ENCODE results near the gene SPAG8.

Gene SPAG8

GRCh38 chr9:35812025-35812602 is at the start of gene SPAG8:
TSS of gene SPAG8 (minus strand) at chr9:35812262. CDS start at chr9:35812147, 115 bp downstream.
- peak; percentile 98 for DNase-seq

GRCh38 chr9:35861161-35861897 is 49.3 kb upstream of the SPAG8 start:
- no peak for DNase-seq

DNA sequence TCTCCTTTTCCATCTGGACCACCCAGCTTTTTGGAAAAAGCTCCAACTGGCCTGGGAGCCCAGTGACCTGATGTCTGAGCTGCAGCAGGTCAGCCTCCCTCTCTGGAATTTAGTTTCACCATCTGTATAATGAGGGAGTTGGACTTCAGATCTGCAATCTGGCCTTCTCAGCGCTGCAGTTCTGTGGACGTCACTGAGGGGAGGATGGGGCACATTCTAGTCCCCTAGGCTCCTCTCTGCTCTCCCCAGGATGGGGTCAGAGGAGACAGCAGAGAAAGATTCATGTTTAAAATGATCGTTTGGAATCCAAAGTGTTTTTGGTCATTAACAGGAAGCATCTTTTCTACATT is 47.9 kb upstream of the SPAG8 start:
- DNase-seq, result no peak

GRCh38 chr9:35859310-35859989 is 47.4 kb upstream of the SPAG8 start:
- peak; percentile 30 for DNase-seq

DNA sequence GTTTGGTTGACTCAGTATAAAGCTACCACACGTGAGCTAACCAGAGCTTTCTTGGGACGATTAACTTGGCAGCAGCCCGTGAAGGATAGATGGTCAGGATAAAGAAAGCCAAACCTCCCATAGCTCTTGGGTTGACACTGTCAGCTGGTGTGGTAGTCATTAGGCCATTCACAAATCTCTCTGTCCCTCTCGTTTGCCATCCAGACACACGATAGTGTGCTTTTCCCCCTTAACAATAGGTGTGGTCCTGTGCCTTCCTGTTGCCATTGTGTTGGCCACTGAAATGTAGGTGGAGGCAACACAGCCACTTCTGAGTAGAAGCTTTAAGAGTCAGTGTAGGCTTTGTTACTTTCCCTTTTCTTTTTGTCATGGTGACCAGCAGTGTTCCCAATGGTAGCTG is 46.4 kb upstream of the SPAG8 start:
- no peak for DNase-seq

DNA sequence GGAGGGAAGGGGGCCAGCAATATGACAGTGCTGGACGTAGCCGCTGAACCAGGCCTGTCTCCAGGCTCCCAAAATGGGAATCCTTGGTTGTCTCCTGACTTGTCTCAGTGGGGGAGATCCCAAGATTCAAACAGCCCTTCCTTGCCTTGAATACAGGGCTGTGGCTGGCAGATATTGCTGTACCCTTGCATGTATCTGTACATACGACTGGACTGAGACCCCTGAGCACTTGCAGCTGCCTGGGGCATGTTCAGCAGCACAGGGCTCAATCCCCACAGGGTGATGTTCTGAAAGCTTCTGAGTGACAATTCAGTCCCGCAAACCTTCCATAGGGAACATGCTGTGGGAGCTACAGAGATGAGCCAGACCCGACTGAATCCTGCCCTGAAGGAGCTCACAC is 44.8 kb upstream of the SPAG8 start:
- DNase-seq, result no peak

GRCh38 chr9:35856206-35856605 is 44.1 kb upstream of the SPAG8 start:
- no peak for DNase-seq

DNA sequence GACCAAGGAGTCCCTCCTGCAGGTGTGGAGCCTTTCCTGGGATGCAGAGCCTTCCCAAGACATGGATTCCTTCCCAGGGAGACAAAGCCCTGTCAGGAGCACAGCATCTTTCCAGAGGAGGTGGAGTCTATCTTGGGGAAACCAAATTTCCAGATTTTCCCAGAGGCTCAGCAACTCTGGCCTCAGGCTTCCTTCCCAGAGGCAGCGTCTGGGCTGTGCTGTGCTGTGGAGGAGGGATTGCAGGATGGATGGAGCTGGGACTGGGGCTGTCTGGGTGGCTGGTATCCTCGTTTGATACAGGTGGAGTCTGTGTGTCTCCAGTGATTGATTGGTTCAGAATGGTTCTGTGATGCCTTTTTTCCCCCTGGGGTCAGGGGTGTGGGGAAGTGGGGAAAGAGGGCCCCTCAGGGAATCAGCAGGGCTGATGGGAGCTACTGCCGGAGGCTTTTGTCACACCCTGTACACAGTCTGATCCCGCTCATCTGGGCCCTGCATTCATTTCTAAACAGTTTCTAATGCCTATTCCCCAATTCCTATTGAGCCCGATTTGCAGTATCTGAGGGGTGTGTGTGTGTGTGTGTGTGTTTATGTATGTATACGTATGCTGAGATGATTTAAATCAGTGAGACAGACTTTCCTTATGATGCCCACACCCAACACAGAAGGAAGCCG is 42.2 kb upstream of the SPAG8 start:
- no peak for DNase-seq

GRCh38 chr9:35852876-35853865 is 41.1 kb upstream of the SPAG8 start:
- DNase-seq, result no peak

DNA sequence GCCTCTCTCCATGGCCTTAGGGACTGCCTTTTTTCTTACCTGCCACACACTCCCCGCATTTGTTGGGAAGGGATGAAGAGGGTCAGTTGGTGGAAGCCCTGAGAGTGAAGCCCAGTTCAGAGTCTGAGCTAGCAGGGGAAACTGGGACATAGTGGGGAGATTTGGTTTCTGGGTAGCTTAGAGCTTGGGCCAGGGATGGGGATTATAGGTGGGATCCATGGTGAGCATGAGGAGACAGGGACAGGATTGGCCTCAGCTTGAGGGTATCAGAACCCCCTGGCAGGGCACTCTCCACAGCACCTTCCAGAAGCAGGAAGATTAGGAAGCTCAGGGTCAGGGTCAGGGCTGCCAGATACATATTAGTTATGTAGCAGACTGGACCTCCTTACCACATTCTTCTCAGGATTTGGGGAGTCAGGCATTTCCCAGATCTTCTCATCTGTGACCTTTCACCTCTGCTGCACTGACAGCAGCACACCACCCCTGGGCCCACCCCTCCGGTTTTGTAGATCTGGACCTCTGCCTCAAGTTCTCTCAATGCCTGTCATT is 40.3 kb upstream of the SPAG8 start:
- no peak for DNase-seq

- no peak for DNase-seq
These were observed 35.9 kb upstream of the SPAG8 start for GRCh38 chr9:35847792-35848572.

DNA sequence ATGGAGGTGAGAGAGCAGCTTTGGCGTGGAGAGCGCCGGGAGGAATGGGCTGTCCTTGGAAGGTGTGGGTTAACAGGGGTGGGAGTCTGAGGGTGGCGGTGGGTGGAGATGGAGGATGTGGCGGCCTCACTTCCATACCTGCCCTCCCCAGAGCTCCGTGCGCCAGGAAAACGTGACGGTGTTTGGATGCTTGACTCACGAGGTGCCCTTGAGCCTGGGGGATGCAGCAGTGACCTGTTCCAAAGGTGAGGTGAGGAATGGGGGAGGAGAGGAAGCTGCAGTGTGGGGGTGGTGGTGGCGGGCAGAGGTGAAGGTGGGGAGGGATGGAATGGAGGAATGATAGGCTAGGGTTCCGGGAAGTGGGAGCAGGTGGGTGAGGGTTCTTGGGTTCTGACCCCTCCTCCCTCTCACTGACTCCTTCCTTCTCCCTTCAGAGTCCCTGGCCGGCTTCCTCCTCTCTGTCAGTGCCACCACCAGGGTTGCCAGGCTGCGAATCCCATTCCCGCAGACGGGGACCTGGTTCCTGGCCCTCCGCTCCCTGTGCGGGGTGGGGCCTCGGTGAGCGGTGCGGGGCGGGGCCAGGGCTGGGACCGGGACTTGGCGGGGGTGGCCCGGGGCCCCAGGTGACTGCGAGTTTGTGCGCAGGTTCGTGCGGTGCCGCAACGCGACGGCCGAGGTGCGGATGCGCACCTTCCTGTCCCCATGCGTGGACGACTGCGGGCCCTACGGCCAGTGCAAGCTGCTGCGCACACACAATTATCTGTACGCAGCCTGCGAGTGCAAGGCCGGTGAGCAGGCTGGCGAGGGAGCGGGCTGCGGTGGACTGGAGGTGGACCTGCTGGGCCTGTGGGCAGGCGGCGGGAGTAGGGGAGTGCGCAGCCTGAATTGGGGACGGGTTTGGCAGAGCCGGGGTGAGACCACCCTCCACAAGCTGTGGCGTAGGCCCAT is 34.0 kb upstream of the SPAG8 start:
- no peak for DNase-seq

DNA sequence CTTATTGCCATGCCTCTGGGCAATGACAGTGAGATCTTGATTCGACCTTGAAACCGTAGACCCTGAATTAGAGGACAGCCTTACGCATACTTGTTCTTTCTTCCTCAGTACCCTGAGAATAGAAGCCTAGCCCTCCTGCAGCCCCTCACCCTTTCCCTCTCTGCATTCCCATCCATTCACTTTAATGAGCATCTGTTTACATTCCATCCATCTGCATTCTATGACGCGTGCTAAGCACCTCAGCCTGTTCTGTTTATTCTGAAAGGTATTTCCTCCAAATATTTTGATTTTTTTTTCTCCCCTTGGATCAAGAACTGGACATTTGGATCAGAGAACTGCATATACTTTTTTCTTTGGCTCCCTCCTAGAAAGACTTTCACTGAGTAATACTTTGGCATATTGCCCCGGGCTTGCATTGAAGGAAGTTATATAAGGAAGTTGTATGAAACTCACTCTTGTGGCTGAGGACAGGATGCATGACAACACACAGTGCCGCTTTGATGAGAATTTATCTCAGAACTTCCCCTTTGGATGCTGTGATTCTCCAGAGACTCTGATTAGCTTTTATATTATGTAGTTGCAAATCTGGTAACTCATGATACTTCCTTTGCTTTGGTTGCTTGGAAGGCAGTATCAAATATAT is 32.7 kb upstream of the SPAG8 start:
- DNase-seq, result no peak

DNA sequence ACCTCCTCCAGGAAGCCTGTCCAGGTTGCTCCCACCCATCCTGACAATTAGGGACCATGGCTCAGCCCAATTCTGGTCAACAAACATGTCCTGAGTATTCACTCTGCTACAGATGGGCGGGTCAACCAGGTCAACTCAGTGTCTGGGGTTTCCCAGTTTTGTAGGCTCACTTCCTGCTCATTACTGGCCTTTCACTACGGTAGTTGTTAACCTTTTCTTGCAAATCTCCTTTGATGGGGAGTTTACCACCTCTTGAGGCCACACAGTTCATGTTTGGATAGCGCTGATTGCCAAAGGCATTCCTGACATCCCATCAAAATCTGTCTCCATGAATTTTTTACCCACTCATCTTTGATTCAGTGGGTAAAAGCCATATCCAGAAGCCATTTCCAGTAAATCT is 30.7 kb upstream of the SPAG8 start:
- DNase-seq, result no peak

GRCh38 chr9:35842020-35842745 is 30.1 kb upstream of the SPAG8 start:
- DNase-seq, result no peak

GRCh38 chr9:35841645-35841900 is 29.5 kb upstream of the SPAG8 start:
- no peak for DNase-seq

DNA sequence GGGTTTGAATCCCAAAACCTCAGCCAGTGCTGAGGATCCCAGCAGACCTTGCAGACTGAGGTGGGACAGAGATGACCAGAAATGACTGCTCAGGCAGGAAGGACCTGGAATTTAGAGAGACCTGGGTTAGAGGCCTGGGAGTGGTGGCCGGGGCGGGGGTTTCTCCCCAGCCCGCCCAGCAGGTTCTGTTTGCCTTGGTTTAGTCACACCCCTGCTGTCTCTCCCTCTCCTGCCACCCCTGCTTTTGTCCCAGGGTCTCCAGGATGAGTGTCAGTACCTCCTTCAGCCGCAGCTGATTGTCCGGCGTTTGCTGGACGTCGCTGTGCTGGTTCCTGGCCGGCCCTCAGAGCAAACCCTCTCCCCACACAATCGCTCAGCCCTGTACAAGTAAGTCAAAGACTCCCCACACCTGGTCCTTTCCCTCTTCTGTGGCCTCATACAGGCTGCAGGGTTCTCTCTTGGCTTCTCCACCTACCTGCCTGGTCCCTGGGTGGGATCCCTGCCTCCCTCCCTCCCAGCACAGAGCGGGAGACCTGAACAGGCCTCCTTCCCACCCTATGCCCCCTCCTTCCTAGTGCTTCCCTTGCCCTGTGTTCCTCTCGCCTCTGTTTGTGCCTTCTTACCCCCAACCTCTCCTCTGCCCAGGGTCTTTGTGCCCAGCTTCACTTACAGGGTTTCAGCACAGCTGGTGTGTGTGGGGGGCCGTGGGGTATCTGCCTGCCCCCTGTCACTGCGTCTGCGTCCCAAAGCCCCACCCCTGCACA is 29.0 kb upstream of the SPAG8 start:
- no peak for DNase-seq

DNA sequence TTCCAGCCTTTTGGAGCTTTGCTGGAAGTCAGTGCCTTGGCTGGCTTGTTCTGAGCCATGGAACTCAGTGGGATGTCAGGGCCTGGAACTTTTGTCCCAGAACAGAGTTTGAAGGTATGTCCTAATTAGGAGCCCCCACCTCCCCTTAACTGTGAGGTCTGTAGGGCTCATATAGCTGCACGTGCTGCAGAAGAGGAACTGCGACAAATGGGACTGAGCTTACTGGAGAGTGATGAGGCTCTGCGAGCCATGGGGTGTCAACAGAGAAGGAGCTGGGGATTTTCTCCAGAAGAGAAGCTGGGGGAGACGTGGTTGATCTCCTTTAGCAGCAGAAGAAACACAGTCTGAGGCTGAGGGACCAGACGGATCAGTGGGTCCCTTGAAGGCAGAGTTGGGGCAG is 27.9 kb upstream of the SPAG8 start:
- no peak for DNase-seq

GRCh38 chr9:35836595-35836994 is 24.5 kb upstream of the SPAG8 start:
- no peak for DNase-seq

All from NCI-H1092 treated with DMSO at 0.1 percent for 48 hours (cell line).